Ovary (tissue), 3 donors: ENCODE measurements around the gene EXOSC10.

Experiments
- POLR2A ChIP-seq: fragments of 450-650 bp; IDR thresholded peaks from one replicate; pipeline ENCODE4 v1.6.1; 2017; ENCODE audit warnings: antibody characterized with exemption, mild to moderate bottlenecking, moderate library complexity
- TF ChIP-seq, protein P1 (sequence below), 3 donors: fragments of 450-650 bp in 2 of 3; fragments of 200-600 bp in 1 of 3; IDR thresholded peaks; one replicate each; pipeline versions ENCODE4 v1.5.1 to v1.8.0; 2016 to 2022; ENCODE audit warnings: antibody characterized with exemption in 3 of 3, mild to moderate bottlenecking in 1 of 3
- donor health status: DM: no; HTN: no; CAD: no.

DNA sequence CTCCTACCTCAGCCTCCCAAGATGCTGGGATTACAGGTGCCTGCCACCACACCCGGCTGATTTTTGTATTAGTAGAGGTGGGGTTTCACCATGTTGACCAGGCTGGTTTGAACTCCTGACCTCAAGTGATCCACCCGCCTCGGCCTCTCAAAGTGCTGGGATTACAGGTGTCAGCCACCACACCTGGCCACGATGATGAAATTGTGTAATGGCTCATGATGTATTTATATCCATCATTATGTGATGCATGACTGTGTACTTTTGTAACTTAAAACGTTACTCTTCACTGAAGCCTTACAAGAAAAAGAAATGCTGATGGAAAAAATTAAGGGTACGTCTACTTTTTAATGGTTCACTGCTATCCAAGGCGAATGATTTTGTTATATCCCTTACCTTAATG lies 79.7 kb downstream of the EXOSC10 start:
- TF ChIP-seq, protein P1, sequence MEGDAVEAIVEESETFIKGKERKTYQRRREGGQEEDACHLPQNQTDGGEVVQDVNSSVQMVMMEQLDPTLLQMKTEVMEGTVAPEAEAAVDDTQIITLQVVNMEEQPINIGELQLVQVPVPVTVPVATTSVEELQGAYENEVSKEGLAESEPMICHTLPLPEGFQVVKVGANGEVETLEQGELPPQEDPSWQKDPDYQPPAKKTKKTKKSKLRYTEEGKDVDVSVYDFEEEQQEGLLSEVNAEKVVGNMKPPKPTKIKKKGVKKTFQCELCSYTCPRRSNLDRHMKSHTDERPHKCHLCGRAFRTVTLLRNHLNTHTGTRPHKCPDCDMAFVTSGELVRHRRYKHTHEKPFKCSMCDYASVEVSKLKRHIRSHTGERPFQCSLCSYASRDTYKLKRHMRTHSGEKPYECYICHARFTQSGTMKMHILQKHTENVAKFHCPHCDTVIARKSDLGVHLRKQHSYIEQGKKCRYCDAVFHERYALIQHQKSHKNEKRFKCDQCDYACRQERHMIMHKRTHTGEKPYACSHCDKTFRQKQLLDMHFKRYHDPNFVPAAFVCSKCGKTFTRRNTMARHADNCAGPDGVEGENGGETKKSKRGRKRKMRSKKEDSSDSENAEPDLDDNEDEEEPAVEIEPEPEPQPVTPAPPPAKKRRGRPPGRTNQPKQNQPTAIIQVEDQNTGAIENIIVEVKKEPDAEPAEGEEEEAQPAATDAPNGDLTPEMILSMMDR (IDR thresholded peaks at IDR 0.05) = no peak
- no peak for TF ChIP-seq POLR2A
